ENCODE data around the gene FOXP1.

FOXP1 gene

DNA sequence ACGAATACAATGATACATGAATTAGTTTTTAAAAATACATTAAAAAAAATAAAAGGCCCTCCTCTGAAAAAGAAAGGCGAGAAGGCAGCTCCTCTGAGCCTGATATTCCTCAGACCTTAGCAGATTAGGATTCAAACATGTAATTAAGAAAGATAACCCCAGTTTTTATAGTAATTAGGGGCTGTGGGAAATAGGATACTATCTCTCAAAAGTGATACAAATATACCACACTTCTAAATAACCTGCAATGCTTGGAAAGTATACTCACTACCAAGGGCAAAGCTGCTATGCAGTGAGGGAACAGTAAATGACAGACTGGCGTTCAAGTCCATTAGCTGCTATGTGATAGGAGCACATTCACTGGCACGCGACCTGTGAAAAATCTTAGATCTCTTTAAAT is 445.1 kb downstream of the FOXP1 start:
- H3K4me3 ChIP-seq (ENCODE audit: low read depth, low read length): no peak overlapping the region
- TF ChIP-seq, protein P1, sequence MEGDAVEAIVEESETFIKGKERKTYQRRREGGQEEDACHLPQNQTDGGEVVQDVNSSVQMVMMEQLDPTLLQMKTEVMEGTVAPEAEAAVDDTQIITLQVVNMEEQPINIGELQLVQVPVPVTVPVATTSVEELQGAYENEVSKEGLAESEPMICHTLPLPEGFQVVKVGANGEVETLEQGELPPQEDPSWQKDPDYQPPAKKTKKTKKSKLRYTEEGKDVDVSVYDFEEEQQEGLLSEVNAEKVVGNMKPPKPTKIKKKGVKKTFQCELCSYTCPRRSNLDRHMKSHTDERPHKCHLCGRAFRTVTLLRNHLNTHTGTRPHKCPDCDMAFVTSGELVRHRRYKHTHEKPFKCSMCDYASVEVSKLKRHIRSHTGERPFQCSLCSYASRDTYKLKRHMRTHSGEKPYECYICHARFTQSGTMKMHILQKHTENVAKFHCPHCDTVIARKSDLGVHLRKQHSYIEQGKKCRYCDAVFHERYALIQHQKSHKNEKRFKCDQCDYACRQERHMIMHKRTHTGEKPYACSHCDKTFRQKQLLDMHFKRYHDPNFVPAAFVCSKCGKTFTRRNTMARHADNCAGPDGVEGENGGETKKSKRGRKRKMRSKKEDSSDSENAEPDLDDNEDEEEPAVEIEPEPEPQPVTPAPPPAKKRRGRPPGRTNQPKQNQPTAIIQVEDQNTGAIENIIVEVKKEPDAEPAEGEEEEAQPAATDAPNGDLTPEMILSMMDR (IDR thresholded peaks at IDR 0.05; ENCODE audit: low read depth, low read length): no peak

DNA sequence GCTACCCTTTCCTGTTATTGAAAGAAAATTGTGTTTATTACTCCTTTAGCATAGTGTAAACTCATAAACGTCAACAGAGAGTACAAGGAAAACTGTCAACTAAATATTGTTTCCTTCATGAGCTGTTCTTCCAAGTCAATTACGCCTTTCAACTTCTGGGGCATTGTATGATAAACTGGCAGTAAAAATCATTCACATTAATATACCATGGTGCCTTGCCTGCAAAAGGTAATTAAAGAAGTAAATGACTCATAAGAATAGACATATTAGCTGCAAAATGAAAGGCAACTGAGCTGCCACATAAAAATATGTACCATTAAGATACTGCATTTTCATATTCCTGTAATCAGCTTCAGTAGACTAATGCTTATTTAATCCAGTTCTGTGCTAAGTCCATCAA is 447.3 kb downstream of the FOXP1 start:
- TF ChIP-seq, protein P1 (IDR thresholded peaks at IDR 0.05; ENCODE audit: low read depth, low read length): no peak
- no peak overlapping the region for H3K4me3 ChIP-seq (ENCODE audit: low read depth, low read length)

DNA sequence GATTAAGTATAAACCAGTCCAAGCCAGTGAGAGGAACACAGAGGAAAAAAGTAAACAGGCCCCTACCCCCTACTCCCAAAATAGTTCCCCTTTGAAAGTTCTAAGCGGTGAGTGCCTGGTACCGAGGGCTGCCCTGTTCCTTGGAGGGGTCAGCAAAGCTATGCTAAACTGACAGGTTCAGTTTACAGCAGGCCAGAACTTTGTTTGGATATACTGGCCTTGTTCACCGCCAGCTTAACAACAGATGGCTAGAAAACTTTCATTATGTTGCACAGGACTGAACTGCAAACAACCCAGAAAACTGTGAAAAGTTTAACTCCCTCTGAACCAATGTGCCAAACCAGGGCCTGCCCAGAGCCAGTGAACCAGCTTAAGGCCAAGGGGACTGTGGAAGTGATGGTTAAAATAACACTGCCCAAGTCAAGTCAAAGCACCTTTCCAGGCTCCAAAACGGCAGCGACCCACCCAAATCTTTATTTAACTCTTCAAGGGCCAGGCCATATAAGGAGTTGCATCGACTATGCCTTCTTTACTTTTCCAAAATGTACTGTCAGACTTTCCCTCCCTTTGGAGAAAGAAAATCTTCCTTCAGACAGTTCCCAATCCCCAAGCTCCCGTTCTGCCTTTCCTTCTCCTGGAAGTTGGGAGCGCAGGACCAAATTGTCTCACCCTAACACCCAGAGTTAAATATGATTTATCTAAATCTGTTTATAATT is 448.0 kb downstream of the FOXP1 start:
- TF ChIP-seq, protein P1 (IDR thresholded peaks at IDR 0.05; ENCODE audit: low read depth, low read length): no peak
- H3K4me3 ChIP-seq (ENCODE audit: low read depth, low read length): no peak overlapping the region

DNA sequence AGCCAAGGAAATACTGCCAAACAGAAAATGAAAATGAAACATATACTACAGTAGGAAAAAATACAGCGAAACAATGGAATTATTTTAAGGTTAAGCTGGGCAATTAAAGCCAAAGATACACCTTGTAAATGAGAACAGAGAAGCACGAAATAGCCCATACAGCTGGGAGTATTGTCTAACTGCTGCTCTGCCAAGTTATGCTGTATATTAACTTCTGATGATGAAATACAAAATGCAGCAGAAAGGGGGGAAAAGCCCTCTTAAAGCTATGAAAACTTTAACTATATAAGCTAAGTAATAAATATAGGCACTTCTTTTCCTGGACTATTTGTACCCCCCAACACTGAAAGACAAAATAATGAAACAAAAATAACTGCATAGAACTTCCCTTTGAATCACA is 449.0 kb downstream of the FOXP1 start:
- TF ChIP-seq, protein P1 (IDR thresholded peaks at IDR 0.05; ENCODE audit: low read depth, low read length): no peak
- no peak overlapping the region for H3K4me3 ChIP-seq (ENCODE audit: low read depth, low read length)

DNA sequence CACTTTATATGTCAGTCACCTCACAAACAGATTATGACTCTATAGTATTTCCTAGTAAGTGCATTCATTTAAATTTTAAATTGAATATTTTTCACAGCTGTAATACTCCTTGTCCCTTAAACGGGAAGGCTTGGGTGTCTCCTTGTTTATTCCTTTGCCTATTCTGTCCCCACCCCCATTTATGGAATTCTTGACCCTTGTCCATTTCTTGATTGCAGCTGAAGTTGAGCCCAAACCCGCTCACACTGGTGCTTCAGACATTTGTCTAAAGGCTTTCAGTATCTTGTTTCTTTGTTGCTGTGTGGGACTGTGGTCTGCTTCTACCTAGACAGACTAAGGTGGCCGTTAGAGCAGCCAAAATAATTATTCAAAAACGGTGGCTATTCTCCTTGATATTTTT is 449.7 kb downstream of the FOXP1 start:
- no peak overlapping the region for H3K4me3 ChIP-seq (ENCODE audit: low read depth, low read length)
- TF ChIP-seq, protein P1 (IDR thresholded peaks at IDR 0.05; ENCODE audit: low read depth, low read length): no peak

DNA sequence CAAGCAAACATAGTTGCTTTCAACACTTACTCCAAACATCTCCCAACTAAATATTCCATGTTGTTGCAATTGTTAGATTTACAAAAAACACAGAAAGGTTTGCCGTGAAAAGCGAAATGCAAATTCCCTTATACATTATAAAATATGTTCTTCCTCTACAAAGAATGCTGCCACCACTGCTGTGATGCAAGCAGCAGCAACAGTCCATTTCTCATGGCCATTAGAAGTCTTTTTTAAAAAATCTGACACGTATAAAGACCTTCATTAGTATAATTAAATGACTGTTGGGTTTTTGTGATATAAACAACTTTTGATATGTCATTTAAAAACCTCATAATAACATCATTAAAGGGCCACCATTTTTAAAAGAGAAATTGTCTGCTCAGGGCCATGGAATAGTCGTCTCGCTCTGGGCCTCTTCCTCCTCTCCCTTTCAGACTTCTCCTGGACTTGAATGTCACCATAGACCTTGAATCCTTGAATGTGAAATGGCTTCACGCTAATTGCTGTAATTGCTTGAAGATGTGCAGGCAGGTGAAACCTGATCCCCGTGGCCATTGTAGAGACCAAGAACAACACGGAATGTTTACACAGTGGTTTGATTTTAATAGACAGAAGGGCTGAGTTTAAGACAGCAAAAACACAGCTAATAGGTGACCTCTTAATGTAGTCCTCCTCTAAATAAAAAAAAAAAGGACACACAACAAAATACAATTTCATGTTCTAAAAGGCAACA is 450.4 kb downstream of the FOXP1 start:
- H3K4me3 ChIP-seq (ENCODE audit: low read depth, low read length): no peak overlapping the region
- TF ChIP-seq, protein P1 (IDR thresholded peaks at IDR 0.05; ENCODE audit: low read depth, low read length): no peak

All from WI38 (cell line).